GM23338 (cell line): ENCODE data around the gene SSTR3.

Source experiments
- CREB1 ChIP-seq: fragments of 250-450 bp; sonication (Bioruptor Pico); IDR thresholded peaks from 2 replicates; pipeline ENCODE4 v1.5.0; 2020; ENCODE audit warnings: low read depth, mild to moderate bottlenecking, moderate library complexity
- CTCF ChIP-seq, 2 experiments: fragments of 200-600 bp in 1 of 2; sonication (generic) in 1 of 2; conservative IDR thresholded peaks; 2 replicates each; pipeline versions ENCODE4 v1.5.1 to v1.6.1; 2016 to 2017; ENCODE audit warnings: antibody characterized with exemption in 2 of 2, low read depth in 2 of 2, mild to moderate bottlenecking in 2 of 2, moderate library complexity in 1 of 2
- EZH2 ChIP-seq: fragments of 200-600 bp; sonication (generic); IDR thresholded peaks from one replicate; pipeline ENCODE4 v1.8.0; 2017; ENCODE audit warnings: antibody characterized with exemption, mild to moderate bottlenecking, low read depth; ENCODE audit not compliant: unreplicated experiment
- POLR2AphosphoS5 ChIP-seq: IDR thresholded peaks from 2 replicates; pipeline ENCODE4 v1.6.1; 2016; ENCODE audit warnings: antibody characterized with exemption, low read depth

GRCh38 chr22:37160027-37160426, 52.2 kb downstream of the SSTR3 start:
- TF ChIP-seq CTCF (conservative IDR thresholded peaks at IDR 0.05; ENCODE audit: low read depth in 2 of 2) = no peak
- no peak for TF ChIP-seq EZH2
- no peak for TF ChIP-seq POLR2AphosphoS5
- TF ChIP-seq CREB1 = no peak
